ENCODE data around the gene ESPL1. TPM values are rescaled to one million over a fixed set of nuclear protein-coding genes. Genes with fewer than 3 reads are reported as not detected.

Gene ESPL1
- total and polyA plus RNA-seq, 4 donors = 2.8 to 19.3 (median 3.7) TPM

DNA sequence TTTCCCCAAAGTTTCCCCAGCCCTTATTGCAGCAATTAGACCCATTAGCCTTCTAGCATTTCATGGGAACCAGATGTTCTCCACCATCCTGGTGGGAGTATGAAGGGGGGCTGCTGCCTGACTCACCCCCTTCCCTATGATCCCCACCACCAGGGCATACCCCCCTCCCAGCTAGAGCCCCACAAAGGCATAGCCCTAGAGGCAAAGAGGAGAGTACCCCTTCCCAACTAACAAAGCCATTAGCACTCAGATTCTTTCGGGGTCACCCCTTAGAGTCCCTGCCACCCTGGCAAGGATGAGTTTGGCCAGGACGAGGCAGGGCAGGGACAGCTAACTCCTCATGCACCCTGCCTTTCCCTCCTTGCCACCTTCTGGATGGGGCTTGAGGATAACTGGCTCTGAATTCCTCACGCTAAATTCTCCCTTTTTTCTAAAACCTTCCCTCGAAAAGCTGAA lies 45.3 kb upstream of the ESPL1 start (continued):
- TF ChIP-seq, protein P1, sequence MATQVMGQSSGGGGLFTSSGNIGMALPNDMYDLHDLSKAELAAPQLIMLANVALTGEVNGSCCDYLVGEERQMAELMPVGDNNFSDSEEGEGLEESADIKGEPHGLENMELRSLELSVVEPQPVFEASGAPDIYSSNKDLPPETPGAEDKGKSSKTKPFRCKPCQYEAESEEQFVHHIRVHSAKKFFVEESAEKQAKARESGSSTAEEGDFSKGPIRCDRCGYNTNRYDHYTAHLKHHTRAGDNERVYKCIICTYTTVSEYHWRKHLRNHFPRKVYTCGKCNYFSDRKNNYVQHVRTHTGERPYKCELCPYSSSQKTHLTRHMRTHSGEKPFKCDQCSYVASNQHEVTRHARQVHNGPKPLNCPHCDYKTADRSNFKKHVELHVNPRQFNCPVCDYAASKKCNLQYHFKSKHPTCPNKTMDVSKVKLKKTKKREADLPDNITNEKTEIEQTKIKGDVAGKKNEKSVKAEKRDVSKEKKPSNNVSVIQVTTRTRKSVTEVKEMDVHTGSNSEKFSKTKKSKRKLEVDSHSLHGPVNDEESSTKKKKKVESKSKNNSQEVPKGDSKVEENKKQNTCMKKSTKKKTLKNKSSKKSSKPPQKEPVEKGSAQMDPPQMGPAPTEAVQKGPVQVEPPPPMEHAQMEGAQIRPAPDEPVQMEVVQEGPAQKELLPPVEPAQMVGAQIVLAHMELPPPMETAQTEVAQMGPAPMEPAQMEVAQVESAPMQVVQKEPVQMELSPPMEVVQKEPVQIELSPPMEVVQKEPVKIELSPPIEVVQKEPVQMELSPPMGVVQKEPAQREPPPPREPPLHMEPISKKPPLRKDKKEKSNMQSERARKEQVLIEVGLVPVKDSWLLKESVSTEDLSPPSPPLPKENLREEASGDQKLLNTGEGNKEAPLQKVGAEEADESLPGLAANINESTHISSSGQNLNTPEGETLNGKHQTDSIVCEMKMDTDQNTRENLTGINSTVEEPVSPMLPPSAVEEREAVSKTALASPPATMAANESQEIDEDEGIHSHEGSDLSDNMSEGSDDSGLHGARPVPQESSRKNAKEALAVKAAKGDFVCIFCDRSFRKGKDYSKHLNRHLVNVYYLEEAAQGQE (IDR thresholded peaks at IDR 0.05) = no peak
- TF ChIP-seq HNF4A (conservative IDR thresholded peaks at IDR 0.05) (no peak), TAF1 (conservative IDR thresholded peaks at IDR 0.05) (no peak)

DNA sequence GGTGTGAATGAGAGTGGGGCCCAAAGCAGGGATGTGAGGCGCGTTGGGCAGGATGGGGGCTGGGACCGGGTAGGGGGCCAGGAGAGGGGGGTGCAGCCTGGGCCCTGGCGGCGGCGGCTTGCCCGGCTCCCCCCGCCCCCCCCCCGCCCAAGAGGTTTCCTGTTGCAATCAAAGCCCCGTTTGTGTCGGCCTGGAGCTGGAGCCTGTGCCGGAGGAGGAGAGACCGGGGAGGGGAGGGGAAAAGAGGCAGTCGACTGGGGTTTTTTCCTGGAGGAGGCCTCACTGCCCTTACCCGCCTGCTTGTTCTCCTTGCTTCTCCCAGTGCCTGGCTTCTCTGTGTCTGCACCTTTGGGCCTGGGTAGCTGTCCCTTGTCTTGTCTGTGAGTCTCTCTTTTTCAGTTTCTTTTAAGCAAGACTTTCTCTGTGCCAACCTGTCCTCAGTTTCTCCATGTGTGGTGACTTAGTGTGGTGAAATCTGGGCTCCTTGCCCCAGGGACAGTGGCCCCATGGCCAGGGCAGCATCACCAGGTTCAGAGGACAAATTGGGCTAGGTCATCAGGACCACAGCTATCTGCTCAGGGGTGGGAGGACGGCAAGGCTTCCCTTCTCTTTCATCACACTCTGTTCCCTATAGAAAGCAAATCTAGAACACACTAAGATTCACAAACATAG lies 44.6 kb upstream of the ESPL1 start:
- H3K4me3 ChIP-seq (ENCODE audit: low read depth in 1 of 3, low read length in 3 of 3) = no peak overlapping the region
- H3K9ac ChIP-seq (ENCODE audit: low read depth in 1 of 2, low read length in 2 of 2) = no peak overlapping the region
- H3K36me3 ChIP-seq (ENCODE audit: control insufficient read depth in 4 of 4, insufficient read depth in 3 of 4, low read depth in 1 of 4, low read length in 3 of 4) = no peaks in the 10 kb centered on the region
- TF ChIP-seq RAD21 (IDR thresholded peaks at IDR 0.05) (no peak), TAF1 (conservative IDR thresholded peaks at IDR 0.05) (no peak), HNF4A (conservative IDR thresholded peaks at IDR 0.05) (no peak), FOXA1 (IDR thresholded peaks at IDR 0.05) (no peak), EGR1 (IDR thresholded peaks at IDR 0.05; ENCODE audit: low read depth in 2 of 2) (no peak), FOXA2 (IDR thresholded peaks at IDR 0.05) (no peak), HNF4G (IDR thresholded peaks at IDR 0.05) (no peak), SP1 (IDR thresholded peaks at IDR 0.05) (no peak), JUND (IDR thresholded peaks at IDR 0.05) (no peak), NR2F2 (IDR thresholded peaks at IDR 0.05) (no peak), RXRA (IDR thresholded peaks at IDR 0.05) (no peak), GABPA (IDR thresholded peaks at IDR 0.05 in 1 of 2, conservative IDR thresholded peaks at IDR 0.05 in 1 of 2) (no peak), YY1 (IDR thresholded peaks at IDR 0.05) (no peak)
- TF ChIP-seq, protein P2, sequence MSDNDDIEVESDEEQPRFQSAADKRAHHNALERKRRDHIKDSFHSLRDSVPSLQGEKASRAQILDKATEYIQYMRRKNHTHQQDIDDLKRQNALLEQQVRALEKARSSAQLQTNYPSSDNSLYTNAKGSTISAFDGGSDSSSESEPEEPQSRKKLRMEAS (IDR thresholded peaks at IDR 0.05) = no peak
- TF ChIP-seq, protein P3, sequence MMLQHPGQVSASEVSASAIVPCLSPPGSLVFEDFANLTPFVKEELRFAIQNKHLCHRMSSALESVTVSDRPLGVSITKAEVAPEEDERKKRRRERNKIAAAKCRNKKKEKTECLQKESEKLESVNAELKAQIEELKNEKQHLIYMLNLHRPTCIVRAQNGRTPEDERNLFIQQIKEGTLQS (IDR thresholded peaks at IDR 0.05) = no peak
- TF ChIP-seq, protein P1 (IDR thresholded peaks at IDR 0.05) = no peak
- TF ChIP-seq, protein P4, sequence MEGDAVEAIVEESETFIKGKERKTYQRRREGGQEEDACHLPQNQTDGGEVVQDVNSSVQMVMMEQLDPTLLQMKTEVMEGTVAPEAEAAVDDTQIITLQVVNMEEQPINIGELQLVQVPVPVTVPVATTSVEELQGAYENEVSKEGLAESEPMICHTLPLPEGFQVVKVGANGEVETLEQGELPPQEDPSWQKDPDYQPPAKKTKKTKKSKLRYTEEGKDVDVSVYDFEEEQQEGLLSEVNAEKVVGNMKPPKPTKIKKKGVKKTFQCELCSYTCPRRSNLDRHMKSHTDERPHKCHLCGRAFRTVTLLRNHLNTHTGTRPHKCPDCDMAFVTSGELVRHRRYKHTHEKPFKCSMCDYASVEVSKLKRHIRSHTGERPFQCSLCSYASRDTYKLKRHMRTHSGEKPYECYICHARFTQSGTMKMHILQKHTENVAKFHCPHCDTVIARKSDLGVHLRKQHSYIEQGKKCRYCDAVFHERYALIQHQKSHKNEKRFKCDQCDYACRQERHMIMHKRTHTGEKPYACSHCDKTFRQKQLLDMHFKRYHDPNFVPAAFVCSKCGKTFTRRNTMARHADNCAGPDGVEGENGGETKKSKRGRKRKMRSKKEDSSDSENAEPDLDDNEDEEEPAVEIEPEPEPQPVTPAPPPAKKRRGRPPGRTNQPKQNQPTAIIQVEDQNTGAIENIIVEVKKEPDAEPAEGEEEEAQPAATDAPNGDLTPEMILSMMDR (IDR thresholded peaks at IDR 0.05; ENCODE audit: low read depth, low read length, missing input control) = no peak
- TF ChIP-seq, protein P5, sequence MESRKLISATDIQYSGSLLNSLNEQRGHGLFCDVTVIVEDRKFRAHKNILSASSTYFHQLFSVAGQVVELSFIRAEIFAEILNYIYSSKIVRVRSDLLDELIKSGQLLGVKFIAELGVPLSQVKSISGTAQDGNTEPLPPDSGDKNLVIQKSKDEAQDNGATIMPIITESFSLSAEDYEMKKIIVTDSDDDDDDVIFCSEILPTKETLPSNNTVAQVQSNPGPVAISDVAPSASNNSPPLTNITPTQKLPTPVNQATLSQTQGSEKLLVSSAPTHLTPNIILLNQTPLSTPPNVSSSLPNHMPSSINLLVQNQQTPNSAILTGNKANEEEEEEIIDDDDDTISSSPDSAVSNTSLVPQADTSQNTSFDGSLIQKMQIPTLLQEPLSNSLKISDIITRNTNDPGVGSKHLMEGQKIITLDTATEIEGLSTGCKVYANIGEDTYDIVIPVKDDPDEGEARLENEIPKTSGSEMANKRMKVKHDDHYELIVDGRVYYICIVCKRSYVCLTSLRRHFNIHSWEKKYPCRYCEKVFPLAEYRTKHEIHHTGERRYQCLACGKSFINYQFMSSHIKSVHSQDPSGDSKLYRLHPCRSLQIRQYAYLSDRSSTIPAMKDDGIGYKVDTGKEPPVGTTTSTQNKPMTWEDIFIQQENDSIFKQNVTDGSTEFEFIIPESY (IDR thresholded peaks at IDR 0.05) = no peak
- DNase-seq (ENCODE audit: low spot score) = no peak
- H3K4me1 ChIP-seq (ENCODE audit: control insufficient read depth in 4 of 4, insufficient read depth in 4 of 4, low read length in 3 of 4) = peaks cover 0 to 19% (median 10%) of the 10 kb centered on the region in 4 donors
- no peaks in the 10 kb centered on the region for H3K27me3 ChIP-seq (ENCODE audit: control insufficient read depth in 4 of 4, insufficient read depth in 4 of 4, low read length in 3 of 4)
- 36% methylated on average over 16 of the region's 16 CpGs for WGBS
- no peaks in the 10 kb centered on the region for H3K9me3 ChIP-seq (ENCODE audit: control insufficient read depth in 4 of 4, low read length in 3 of 4)
- no peak overlapping the region for H3K27ac ChIP-seq (ENCODE audit: low read depth in 1 of 2, low read length in 2 of 2)
